IMR-90 (cell line): ENCODE measurements around the gene SLC6A13. TPM values are rescaled to one million over a fixed set of nuclear protein-coding genes. Genes with fewer than 3 reads are reported as not detected.

Experiments
- ATAC-seq: fragments of 200-7000 bp; cut with Tn5 transposase; 2 replicates; pipeline ENCODE4 v1.9.1; 2020; ENCODE audit warnings: low read depth, mild to moderate bottlenecking, moderate library complexity
- BruUV-seq: library from RNA; stranded (reverse); fragments of 400-500 nt; replicated peaks from 2 replicates; lab custom pipeline; 2021; lab: Mats Ljungman, UMichigan
- CTCF ChIA-PET: fragments of 300-600 bp; formaldehyde crosslinking; extraction: SDS; loops from one replicate; lab custom pipeline; 2021; ENCODE audit warnings: antibody characterized with exemption; lab: Yijun Ruan, JAX
- POLR2A ChIA-PET: fragments of 300-600 bp; sonication (Branson Sonifier 250); formaldehyde crosslinking; loops from one replicate; lab custom pipeline; 2022; ENCODE audit warnings: antibody characterized with exemption; ENCODE audit not compliant: unreplicated experiment; lab: Charles Lee
- DNase-seq: peaks from one replicate; pipeline ENCODE4 v3.0.0; 2013
- H2AFZ ChIP-seq: replicated peaks from 2 replicates; pipeline ENCODE3; 2013; ENCODE audit warnings: low read length, mild to moderate bottlenecking; ENCODE audit not compliant: poor library complexity
- H2AK5ac ChIP-seq: 2 replicates; pipeline ENCODE4 v1.6.1; 2013; ENCODE audit warnings: low read depth, low read length, inconsistent platforms
- H2AK9ac ChIP-seq: replicated peaks from 2 replicates; pipeline ENCODE3; 2013; ENCODE audit warnings: mild to moderate bottlenecking, low read depth, low read length, moderate library complexity; ENCODE audit not compliant: poor library complexity
- H2BK120ac ChIP-seq: 2 replicates; pipeline ENCODE4 v1.6.1; 2013; ENCODE audit warnings: low read depth, low read length, inconsistent platforms
- H2BK15ac ChIP-seq: 3 replicates; pipeline ENCODE4 v1.6.1; 2013; ENCODE audit warnings: low read depth, low read length, inconsistent platforms
- H2BK20ac ChIP-seq: 2 replicates; pipeline ENCODE4 v1.6.1; 2013; ENCODE audit warnings: low read depth, mild to moderate bottlenecking, inconsistent platforms, low read length, moderate library complexity
- H2BK5ac ChIP-seq: 2 replicates; pipeline ENCODE4 v1.6.1; 2013; ENCODE audit warnings: mild to moderate bottlenecking, low read depth, low read length, inconsistent platforms; ENCODE audit not compliant: poor library complexity, severe bottlenecking
- H3K14ac ChIP-seq: replicated peaks from 2 replicates; pipeline ENCODE4 v1.6.1; 2013; ENCODE audit warnings: low read depth, low read length, inconsistent platforms
- H3K18ac ChIP-seq: 2 replicates; pipeline ENCODE4 v1.6.1; 2013; ENCODE audit warnings: low read depth, low read length, control low read depth
- H3K23ac ChIP-seq: 2 replicates; pipeline ENCODE4 v1.6.1; 2013; ENCODE audit warnings: low read depth, low read length, inconsistent platforms
- H3K27ac ChIP-seq: 2 replicates; pipeline ENCODE4 v1.5.1; 2013; ENCODE audit warnings: mild to moderate bottlenecking, control low read depth, low read length; ENCODE audit not compliant: insufficient read depth
- H3K27me3 ChIP-seq: 2 replicates; pipeline ENCODE4 v1.6.1; 2013; ENCODE audit warnings: low read length; ENCODE audit not compliant: control insufficient read depth, insufficient read depth
- H3K36me3 ChIP-seq: 2 replicates; pipeline ENCODE4 v1.6.1; 2013; ENCODE audit warnings: low read length, mixed read lengths; ENCODE audit not compliant: control insufficient read depth, insufficient read depth
- H3K4ac ChIP-seq: 2 replicates; pipeline ENCODE4 v1.6.1; 2013; ENCODE audit warnings: low read depth, low read length, inconsistent platforms
- H3K4me1 ChIP-seq: 2 replicates; pipeline ENCODE4 v1.6.1; 2013; ENCODE audit warnings: low read length, mixed read lengths; ENCODE audit not compliant: control insufficient read depth, insufficient read depth
- H3K4me2 ChIP-seq: 2 replicates; pipeline ENCODE4 v1.6.1; 2013; ENCODE audit warnings: low read depth, mild to moderate bottlenecking, control low read depth, low read length, moderate library complexity
- H3K4me3 ChIP-seq: 2 replicates; pipeline ENCODE4 v1.5.1; 2013; ENCODE audit warnings: low read depth, mild to moderate bottlenecking, control low read depth, low read length, moderate library complexity; ENCODE audit not compliant: insufficient read depth
- H3K56ac ChIP-seq: 2 replicates; pipeline ENCODE4 v1.6.1; 2013; ENCODE audit warnings: low read length, inconsistent platforms; ENCODE audit not compliant: insufficient read depth; ENCODE audit errors: extremely low read depth
- H3K79me1 ChIP-seq, 2 experiments: 2 replicates each; pipeline ENCODE4 v1.6.1; 2013; ENCODE audit warnings: low read length in 2 of 2, inconsistent platforms in 1 of 2, low read depth in 1 of 2
- H3K9ac ChIP-seq: 2 replicates; pipeline ENCODE4 v1.6.1; 2013; ENCODE audit warnings: low read depth, low read length, control low read depth
- H3K9me1 ChIP-seq: 2 replicates; pipeline ENCODE4 v1.6.1; 2013; ENCODE audit warnings: low read length, inconsistent platforms; ENCODE audit not compliant: insufficient read depth
- H3K9me3 ChIP-seq: 2 replicates; pipeline ENCODE4 v1.6.1; 2013; ENCODE audit warnings: low read length; ENCODE audit not compliant: control insufficient read depth, insufficient read depth
- H4K20me1 ChIP-seq: 2 replicates; pipeline ENCODE4 v1.6.1; 2013; ENCODE audit warnings: low read length, inconsistent platforms; ENCODE audit not compliant: insufficient read depth
- H4K5ac ChIP-seq: 2 replicates; pipeline ENCODE4 v1.6.1; 2013; ENCODE audit warnings: mild to moderate bottlenecking, low read depth, low read length, control low read depth
- H4K8ac ChIP-seq, 2 experiments: 2 replicates each; pipeline ENCODE4 v1.6.1; 2013; ENCODE audit warnings: low read depth in 2 of 2, low read length in 2 of 2, control low read depth in 1 of 2, inconsistent platforms in 1 of 2
- H4K91ac ChIP-seq: 2 replicates; pipeline ENCODE4 v1.6.1; 2013; ENCODE audit warnings: low read depth, low read length, inconsistent platforms; ENCODE audit not compliant: insufficient read depth
- BHLHE40 ChIP-seq: fragments of 150-350 bp; IDR thresholded peaks from 2 replicates; pipeline ENCODE4 v1.6.1; 2016; ENCODE audit warnings: mild to moderate bottlenecking, low read depth, low read length
- CHD1 ChIP-seq: IDR thresholded peaks from 2 replicates; pipeline ENCODE4 v1.6.1; 2012; ENCODE audit warnings: low read depth, low read length, improper control_type of control experiment
- FOS ChIP-seq: fragments of 150-350 bp; IDR thresholded peaks from 2 replicates; pipeline ENCODE4 v1.6.1; 2016; ENCODE audit warnings: low read depth, low read length
- MAFK ChIP-seq: IDR thresholded peaks from 2 replicates; pipeline ENCODE4 v1.6.1; 2012; ENCODE audit warnings: low read depth, low read length, improper control_type of control experiment
- MAZ ChIP-seq: IDR thresholded peaks from 2 replicates; pipeline ENCODE4 v1.6.1; 2012; ENCODE audit warnings: low read depth, mild to moderate bottlenecking, low read length, improper control_type of control experiment, moderate library complexity, borderline replicate concordance
- MXI1 ChIP-seq: IDR thresholded peaks from 2 replicates; pipeline ENCODE4 v1.6.1; 2012; ENCODE audit warnings: low read depth, mild to moderate bottlenecking, low read length, moderate library complexity, borderline replicate concordance
- NFE2L2 ChIP-seq: fragments of 150-350 bp; IDR thresholded peaks from 2 replicates; pipeline ENCODE4 v1.6.1; 2016; ENCODE audit warnings: low read depth, mild to moderate bottlenecking, low read length
- RAD21 ChIP-seq: IDR thresholded peaks from 2 replicates; pipeline ENCODE4 v1.6.1; 2012; ENCODE audit warnings: low read length, improper control_type of control experiment
- RCOR1 ChIP-seq: IDR thresholded peaks from 2 replicates; pipeline ENCODE4 v1.6.1; 2012; ENCODE audit warnings: mild to moderate bottlenecking, low read length, improper control_type of control experiment; ENCODE audit not compliant: insufficient replicate concordance
- WGBS, 2 experiments: methylation state at CpG; one replicate each; pipeline versions ENCODE4 v1.1.5 to v1.1.7; 2013; ENCODE audit warnings: missing lambda C conversion rate in 2 of 2; ENCODE audit not compliant: insufficient read length in 1 of 2; ENCODE audit errors: extremely low coverage in 2 of 2; 5-methylcytosine and 5-hydroxymethylcytosine counted together
- dilution Hi-C: fragments of 300-500 bp; cut with HindIII; formaldehyde crosslinking; loops from one replicate; pipeline ENCODE4 v1.14.3; 2018; ENCODE audit warnings: low sequenced_read_pairs; ENCODE audit not compliant: unreplicated experiment
- in situ Hi-C: fragments of 300-500 bp; cut with MboI; formaldehyde crosslinking; loops from 3 replicates; pipeline ENCODE4 v1.14.3; 2019; ENCODE audit warnings: low sequenced_read_pairs, inconsistent platforms, mixed read lengths
- intact Hi-C: fragments of 100-400 bp; cut with micrococcal nuclease; formaldehyde crosslinking; loops from 2 replicates; pipeline ENCODE4 v1.10.0; 2022
- polyA plus RNA-seq, 3 experiments: library from polyadenylated mRNA; depleted of rRNA; stranded (reverse); fragments of >200 nt; gene quantifications; 2 replicates each; pipeline ENCODE4 v1.2.3, GENCODE V29; 2012; ENCODE audit warnings: low replicate concordance in 1 of 3
- total RNA-seq: library from RNA; depleted of rRNA; stranded (reverse); fragments of >200 nt; gene quantifications from 2 replicates; pipeline ENCODE4 v1.2.3, GENCODE V29; 2012
- TF ChIP-seq, protein P1 (sequence below): fragments of 150-350 bp; IDR thresholded peaks from 2 replicates; pipeline ENCODE4 v1.6.1; 2017; ENCODE audit warnings: mild to moderate bottlenecking, antibody characterized with exemption, low read length, low read depth
- TF ChIP-seq, protein P2 (sequence below): fragments of 150-350 bp; IDR thresholded peaks from 2 replicates; pipeline ENCODE4 v1.6.1; 2016; ENCODE audit warnings: low read depth, mild to moderate bottlenecking, low read length, moderate library complexity, borderline replicate concordance
- TF ChIP-seq, protein P3 (sequence below): conservative IDR thresholded peaks from 2 replicates; pipeline ENCODE4 v1.5.1; 2012; ENCODE audit warnings: mild to moderate bottlenecking, low read depth, low read length, improper control_type of control experiment

SLC6A13 gene
- total and polyA plus RNA-seq, 2 of the 4 experiments (the other 2 are of a cell fraction) = under 0.01 to 0.10 TPM

DNA sequence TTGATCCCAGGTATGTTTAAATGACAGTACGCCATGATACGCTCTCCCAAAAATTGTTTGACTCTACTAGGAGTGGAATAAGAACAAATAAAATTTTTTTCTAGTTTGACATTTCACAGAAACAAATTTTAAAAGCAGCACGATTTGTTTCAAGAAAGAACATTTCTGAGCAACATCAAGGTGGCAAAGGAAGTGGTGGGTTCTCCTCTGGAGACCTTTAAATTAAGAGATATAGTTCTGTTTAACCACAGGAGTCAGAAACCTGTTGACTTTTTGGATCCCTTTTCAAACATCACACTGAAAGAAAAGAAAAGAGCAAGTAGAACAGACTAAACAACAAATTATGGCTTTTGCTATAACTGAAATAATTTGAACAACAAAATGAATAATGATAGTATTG, 2.5 kb upstream of the SLC6A13 start:
- no peak overlapping the region for H2AK5ac ChIP-seq
- no peak overlapping the region for H3K56ac ChIP-seq
- H3K4me3 ChIP-seq = no peak overlapping the region
- peaks cover 4% of the 10 kb centered on the region; the same call in 1 of the 2 replicates for H3K9me1 ChIP-seq
- H3K36me3 ChIP-seq = no peaks in the 10 kb centered on the region
- no peaks in the 10 kb centered on the region for H3K9me3 ChIP-seq
- H4K5ac ChIP-seq = no peak overlapping the region
- H3K4ac ChIP-seq = no peak overlapping the region
- no peaks in the 10 kb centered on the region for H4K20me1 ChIP-seq
- H2BK120ac ChIP-seq = no peak overlapping the region
- no peak overlapping the region for H2AFZ ChIP-seq
- H2AK9ac ChIP-seq = no peak overlapping the region
- CTCF ChIA-PET = no interaction called here
- no peak overlapping the region for H4K91ac ChIP-seq
- no peak overlapping the region for H2BK20ac ChIP-seq
- ATAC-seq (no peak), DNase-seq (no peak)
- peaks cover 6% of the 10 kb centered on the region for H3K4me1 ChIP-seq
- H3K79me1 ChIP-seq = no peaks in the 10 kb centered on the region
- H3K23ac ChIP-seq = no peak overlapping the region
- no peak overlapping the region for H4K8ac ChIP-seq
- no peak overlapping the region for H2BK5ac ChIP-seq
- peaks cover 28% of the 10 kb centered on the region for H3K27me3 ChIP-seq
- WGBS, 2 experiments = no CpG with 5 or more reads among the region's 3 CpGs
- intact Hi-C loops (no loop called here), in situ Hi-C loops (no loop called here), dilution Hi-C loops (no loop called here)
- no peak overlapping the region for H3K27ac ChIP-seq
- H3K4me2 ChIP-seq = no peak overlapping the region
- H3K14ac ChIP-seq = no peak overlapping the region
- no peak overlapping the region for H3K9ac ChIP-seq
- POLR2A ChIA-PET = no interaction called here
- TF ChIP-seq RCOR1 (no peak), CHD1 (no peak), MAZ (no peak), BHLHE40 (no peak), MXI1 (no peak), RAD21 (no peak), FOS (no peak), MAFK (no peak), NFE2L2 (no peak)
- TF ChIP-seq, protein P1, sequence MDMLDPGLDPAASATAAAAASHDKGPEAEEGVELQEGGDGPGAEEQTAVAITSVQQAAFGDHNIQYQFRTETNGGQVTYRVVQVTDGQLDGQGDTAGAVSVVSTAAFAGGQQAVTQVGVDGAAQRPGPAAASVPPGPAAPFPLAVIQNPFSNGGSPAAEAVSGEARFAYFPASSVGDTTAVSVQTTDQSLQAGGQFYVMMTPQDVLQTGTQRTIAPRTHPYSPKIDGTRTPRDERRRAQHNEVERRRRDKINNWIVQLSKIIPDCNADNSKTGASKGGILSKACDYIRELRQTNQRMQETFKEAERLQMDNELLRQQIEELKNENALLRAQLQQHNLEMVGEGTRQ = no peak
- TF ChIP-seq, protein P2, sequence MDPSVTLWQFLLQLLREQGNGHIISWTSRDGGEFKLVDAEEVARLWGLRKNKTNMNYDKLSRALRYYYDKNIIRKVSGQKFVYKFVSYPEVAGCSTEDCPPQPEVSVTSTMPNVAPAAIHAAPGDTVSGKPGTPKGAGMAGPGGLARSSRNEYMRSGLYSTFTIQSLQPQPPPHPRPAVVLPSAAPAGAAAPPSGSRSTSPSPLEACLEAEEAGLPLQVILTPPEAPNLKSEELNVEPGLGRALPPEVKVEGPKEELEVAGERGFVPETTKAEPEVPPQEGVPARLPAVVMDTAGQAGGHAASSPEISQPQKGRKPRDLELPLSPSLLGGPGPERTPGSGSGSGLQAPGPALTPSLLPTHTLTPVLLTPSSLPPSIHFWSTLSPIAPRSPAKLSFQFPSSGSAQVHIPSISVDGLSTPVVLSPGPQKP = no peak
- TF ChIP-seq, protein P3, sequence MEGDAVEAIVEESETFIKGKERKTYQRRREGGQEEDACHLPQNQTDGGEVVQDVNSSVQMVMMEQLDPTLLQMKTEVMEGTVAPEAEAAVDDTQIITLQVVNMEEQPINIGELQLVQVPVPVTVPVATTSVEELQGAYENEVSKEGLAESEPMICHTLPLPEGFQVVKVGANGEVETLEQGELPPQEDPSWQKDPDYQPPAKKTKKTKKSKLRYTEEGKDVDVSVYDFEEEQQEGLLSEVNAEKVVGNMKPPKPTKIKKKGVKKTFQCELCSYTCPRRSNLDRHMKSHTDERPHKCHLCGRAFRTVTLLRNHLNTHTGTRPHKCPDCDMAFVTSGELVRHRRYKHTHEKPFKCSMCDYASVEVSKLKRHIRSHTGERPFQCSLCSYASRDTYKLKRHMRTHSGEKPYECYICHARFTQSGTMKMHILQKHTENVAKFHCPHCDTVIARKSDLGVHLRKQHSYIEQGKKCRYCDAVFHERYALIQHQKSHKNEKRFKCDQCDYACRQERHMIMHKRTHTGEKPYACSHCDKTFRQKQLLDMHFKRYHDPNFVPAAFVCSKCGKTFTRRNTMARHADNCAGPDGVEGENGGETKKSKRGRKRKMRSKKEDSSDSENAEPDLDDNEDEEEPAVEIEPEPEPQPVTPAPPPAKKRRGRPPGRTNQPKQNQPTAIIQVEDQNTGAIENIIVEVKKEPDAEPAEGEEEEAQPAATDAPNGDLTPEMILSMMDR = no peak
- no peak overlapping the region for H2BK15ac ChIP-seq
- BruUV-seq = no TSS peak
- H3K18ac ChIP-seq = no peak overlapping the region
